Stomach (tissue), 9 donors: ENCODE results near the gene ADAMTS6. TPM values are rescaled to one million over a fixed set of nuclear protein-coding genes. Genes with fewer than 3 reads are reported as not detected.
"Not testable (repeated sequence)": the region's sequence is repeated elsewhere in the genome, so short reads cannot be mapped to it uniquely, and the experiment has no call there.

Experiments
- DNase-seq, 2 donors: peaks; one replicate each; pipeline versions ENCODE4 v3.0.0 to v3.0.0-alpha.2; 2013 to 2019
- H3K27ac ChIP-seq, 5 donors: fragments of 200-600 bp in 4 of 5; sonication (generic) in 4 of 5; one replicate each; pipeline ENCODE4 v1.5.1; 2013 to 2019; ENCODE audit warnings: mild to moderate bottlenecking in 1 of 5, moderate library complexity in 1 of 5
- H3K27me3 ChIP-seq, 3 donors: fragments of 200-600 bp; sonication (generic); one replicate each; pipeline ENCODE4 v1.5.1; 2017 to 2019; ENCODE audit warnings: mixed run types in 1 of 3
- H3K36me3 ChIP-seq, 4 donors: fragments of 200-600 bp; sonication (generic); 1 replicate in 3 of 4; 2 replicates in 1 of 4; pipeline ENCODE4 v1.5.1; 2016 to 2019
- H3K4me1 ChIP-seq, 4 donors: fragments of 200-600 bp; sonication (generic); one replicate each; pipeline ENCODE4 v1.5.1; 2016 to 2019
- H3K4me3 ChIP-seq, 4 donors: fragments of 200-600 bp; sonication (generic) in 3 of 4; one replicate each; pipeline ENCODE4 v1.5.1; 2016 to 2019; ENCODE audit warnings: mild to moderate bottlenecking in 1 of 4
- H3K9me3 ChIP-seq, 4 donors: fragments of 200-600 bp; sonication (generic); one replicate each; pipeline ENCODE4 v1.5.1; 2016 to 2019
- EP300 ChIP-seq: sonication (generic); formaldehyde crosslinking; IDR thresholded peaks from one replicate; pipeline ENCODE4 v1.6.1; 2017; ENCODE audit warnings: antibody characterized with exemption
- POLR2A ChIP-seq, 4 donors: fragments of 450-650 bp; IDR thresholded peaks; one replicate each; pipeline ENCODE4 v1.6.1; 2016; ENCODE audit warnings: antibody characterized with exemption in 4 of 4, control low read depth in 2 of 4, mild to moderate bottlenecking in 1 of 4, moderate library complexity in 1 of 4
- POLR2AphosphoS5 ChIP-seq, 3 donors: sonication (generic); formaldehyde crosslinking; IDR thresholded peaks; one replicate each; pipeline ENCODE4 v1.6.1; 2016; ENCODE audit warnings: antibody characterized with exemption in 3 of 3
- WGBS, 5 donors: extraction: QIAGEN DNeasy Blood & Tissue Kit in 3 of 5; methylation state at CpG; one replicate each; pipeline versions ENCODE4 v1.1.5 to v1.1.7; 2013 to 2018; 5-methylcytosine and 5-hydroxymethylcytosine counted together
- intact Hi-C: fragments of 100-400 bp; cut with DNase I; formaldehyde crosslinking; loops from one replicate; pipeline ENCODE4 v1.15.1; 2023; ENCODE audit warnings: low total_unique reads
- polyA plus RNA-seq, 3 donors: library from polyadenylated mRNA; stranded (reverse); fragments of 200-250 nt; gene quantifications; one replicate each; pipeline ENCODE4 v1.2.3, GENCODE V29; 2013
- total RNA-seq, 5 donors: library from RNA; depleted of rRNA; stranded (reverse); fragments of >200 nt; gene quantifications; one replicate each; pipeline versions ENCODE4 v1.1.0 to v1.2.3, GENCODE V29; 2014 to 2016
- TF ChIP-seq, protein P1 (sequence below), 7 experiments: fragments of 450-650 bp in 4 of 7; fragments of 200-600 bp in 3 of 7; sonication (generic) in 3 of 7; IDR thresholded peaks; one replicate each; pipeline ENCODE4 v1.5.1; 2016 to 2019; ENCODE audit warnings: antibody characterized with exemption in 7 of 7, control low read depth in 2 of 7, mild to moderate bottlenecking in 1 of 7
- donor health status: healthy with polysubstance abuse.
- donor health status: Bipolar disorder and iron deficiency.
- donor health status: healthy.

The ADAMTS6 gene
- total and polyA plus RNA-seq, 8 donors, result 0.15 to 43.3 (median 0.58) TPM; not detected in 1

DNA sequence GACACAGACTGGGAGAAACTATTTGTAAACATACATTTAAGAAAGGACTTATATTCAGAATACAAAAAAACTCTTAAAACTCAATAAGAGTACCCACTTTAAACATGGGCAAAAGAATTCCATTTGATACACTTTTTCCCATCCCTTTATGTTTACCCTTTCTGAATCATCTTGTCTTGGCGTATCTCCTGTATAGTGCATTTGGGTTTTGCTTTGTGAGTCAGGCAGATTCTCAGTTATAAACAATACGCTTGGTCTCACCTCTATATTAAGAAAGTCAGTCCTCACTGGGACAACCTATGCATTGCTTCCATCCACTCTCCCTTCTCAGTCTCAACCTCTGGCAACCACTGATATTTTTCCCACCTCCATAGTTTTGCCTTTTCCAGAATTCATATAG lies 27.3 kb upstream of the ADAMTS6 start:
- no peak for DNase-seq
- H3K27me3 ChIP-seq, result no peaks in the 10 kb centered on the region
- H3K4me1 ChIP-seq, result no peaks in the 10 kb centered on the region
- no peaks in the 10 kb centered on the region for H3K9me3 ChIP-seq
- no peaks in the 10 kb centered on the region for H3K36me3 ChIP-seq
- WGBS, 5 donors, result 82 to 99% (median 92%) methylated on average over 2 of the region's 2 CpGs
- intact Hi-C loops, result no loop called here
- H3K4me3 ChIP-seq, result no peak overlapping the region
- TF ChIP-seq EP300 (no peak), POLR2A (IDR thresholded peaks at IDR 0.05) (no peak), POLR2AphosphoS5 (IDR thresholded peaks at IDR 0.05) (no peak)
- TF ChIP-seq, protein P1, sequence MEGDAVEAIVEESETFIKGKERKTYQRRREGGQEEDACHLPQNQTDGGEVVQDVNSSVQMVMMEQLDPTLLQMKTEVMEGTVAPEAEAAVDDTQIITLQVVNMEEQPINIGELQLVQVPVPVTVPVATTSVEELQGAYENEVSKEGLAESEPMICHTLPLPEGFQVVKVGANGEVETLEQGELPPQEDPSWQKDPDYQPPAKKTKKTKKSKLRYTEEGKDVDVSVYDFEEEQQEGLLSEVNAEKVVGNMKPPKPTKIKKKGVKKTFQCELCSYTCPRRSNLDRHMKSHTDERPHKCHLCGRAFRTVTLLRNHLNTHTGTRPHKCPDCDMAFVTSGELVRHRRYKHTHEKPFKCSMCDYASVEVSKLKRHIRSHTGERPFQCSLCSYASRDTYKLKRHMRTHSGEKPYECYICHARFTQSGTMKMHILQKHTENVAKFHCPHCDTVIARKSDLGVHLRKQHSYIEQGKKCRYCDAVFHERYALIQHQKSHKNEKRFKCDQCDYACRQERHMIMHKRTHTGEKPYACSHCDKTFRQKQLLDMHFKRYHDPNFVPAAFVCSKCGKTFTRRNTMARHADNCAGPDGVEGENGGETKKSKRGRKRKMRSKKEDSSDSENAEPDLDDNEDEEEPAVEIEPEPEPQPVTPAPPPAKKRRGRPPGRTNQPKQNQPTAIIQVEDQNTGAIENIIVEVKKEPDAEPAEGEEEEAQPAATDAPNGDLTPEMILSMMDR (IDR thresholded peaks at IDR 0.05), result no peak
- no peak overlapping the region for H3K27ac ChIP-seq

DNA sequence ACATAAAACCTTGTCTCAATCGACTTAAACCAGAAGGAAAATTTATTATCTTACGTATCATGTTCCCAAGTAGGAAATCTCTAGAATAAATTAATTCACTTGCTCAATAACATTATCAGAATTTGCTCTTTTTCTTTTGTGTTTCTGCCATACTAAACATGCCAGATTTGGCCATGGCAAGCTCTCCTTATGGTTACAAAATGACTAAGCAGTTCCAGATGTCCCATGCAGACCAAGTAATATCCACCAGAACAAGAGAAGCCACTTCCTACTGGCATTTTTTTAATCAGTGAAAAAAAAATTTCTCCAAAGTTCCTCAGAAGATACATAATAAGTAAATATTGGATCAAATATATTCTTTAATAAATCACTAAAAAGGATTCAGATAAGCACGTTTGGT lies 25.2 kb upstream of the ADAMTS6 start:
- H3K4me1 ChIP-seq, result no peaks in the 10 kb centered on the region
- DNase-seq, result no peak
- H3K9me3 ChIP-seq, result no peaks in the 10 kb centered on the region
- H3K27me3 ChIP-seq, result no peaks in the 10 kb centered on the region
- H3K4me3 ChIP-seq, result no peak overlapping the region
- intact Hi-C loops, result no loop called here
- H3K27ac ChIP-seq, result no peak overlapping the region
- TF ChIP-seq EP300 (no peak), POLR2AphosphoS5 (IDR thresholded peaks at IDR 0.05) (no peak), POLR2A (IDR thresholded peaks at IDR 0.05) (no peak)
- TF ChIP-seq, protein P1 (IDR thresholded peaks at IDR 0.05), result no peak
- no peaks in the 10 kb centered on the region for H3K36me3 ChIP-seq
- WGBS, 5 donors, result 27 to 54% (median 50%) methylated on average over 3 of the region's 3 CpGs

DNA sequence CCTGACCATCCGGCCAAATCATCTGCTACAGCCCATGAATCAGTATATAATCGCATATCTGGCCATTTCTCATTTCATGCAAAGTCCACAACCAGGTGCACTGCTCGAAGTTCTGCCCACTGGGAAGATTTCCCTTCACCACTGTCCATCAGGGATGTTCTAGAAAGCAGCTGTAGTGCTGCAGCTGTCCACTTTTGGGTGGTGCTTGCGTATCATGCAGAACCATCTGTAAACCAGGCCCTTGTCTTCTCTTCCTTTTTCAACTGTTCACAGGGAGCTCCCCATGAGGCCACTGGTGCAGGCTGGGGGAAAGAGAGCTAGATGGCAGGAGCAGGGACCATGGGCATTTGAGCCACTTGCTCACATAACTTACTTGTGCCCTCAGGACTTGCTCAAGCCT lies 7.4 kb upstream of the ADAMTS6 start:
- no peaks in the 10 kb centered on the region for H3K4me1 ChIP-seq
- H3K9me3 ChIP-seq, result no peaks in the 10 kb centered on the region
- WGBS, 5 donors, result 86 to 90% (median 89%) methylated on average over 4 of the region's 4 CpGs
- DNase-seq, result no peak
- H3K27ac ChIP-seq, result no peak overlapping the region
- no peak for TF ChIP-seq EP300
- TF ChIP-seq, protein P1 (IDR thresholded peaks at IDR 0.05), result no peak
- no peak for TF ChIP-seq POLR2AphosphoS5 (IDR thresholded peaks at IDR 0.05)
- TF ChIP-seq POLR2A (IDR thresholded peaks at IDR 0.05), result no peak
- H3K4me3 ChIP-seq, result no peak overlapping the region
- H3K27me3 ChIP-seq, result no peaks in the 10 kb centered on the region
- intact Hi-C loops, result loop anchor here (10.0 kb wide), 2 partner anchors 384 to 854 kb away; no protein-coding TSS in a partner anchor
- H3K36me3 ChIP-seq, result no peaks in the 10 kb centered on the region

DNA sequence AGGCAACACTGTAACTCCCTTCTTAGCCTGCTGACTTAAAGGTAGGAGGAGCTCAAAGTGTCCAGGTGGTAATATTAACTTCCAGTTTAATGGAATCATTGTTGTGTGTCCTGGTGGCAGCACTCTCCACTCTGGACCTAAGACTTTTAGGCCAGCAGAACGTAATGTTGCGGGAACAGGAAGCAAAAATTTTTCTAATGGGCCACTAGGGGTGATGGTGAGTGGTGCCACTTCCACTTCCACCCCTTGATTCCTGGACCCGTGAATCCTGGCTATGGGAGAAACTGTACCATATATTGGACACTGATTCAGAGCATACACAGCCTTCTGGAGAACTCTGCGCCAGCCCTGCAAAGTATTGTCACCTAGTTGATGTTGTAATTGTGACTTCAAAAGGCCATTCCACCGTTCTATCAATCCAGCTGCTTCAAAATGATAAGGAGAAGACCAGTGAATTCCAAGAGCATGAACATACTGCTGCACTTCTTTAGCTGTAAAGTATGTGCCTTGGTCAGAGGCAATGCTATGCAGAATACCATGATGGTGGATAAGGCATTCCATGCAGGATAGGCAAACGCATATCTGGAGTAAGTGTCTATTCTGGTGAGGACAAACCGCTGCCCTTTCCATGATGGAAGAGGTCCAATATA lies 6.4 kb upstream of the ADAMTS6 start:
- not testable (repeated sequence) for DNase-seq, H3K27ac ChIP-seq, H3K4me1 ChIP-seq, H3K4me3 ChIP-seq, H3K36me3 ChIP-seq, H3K9me3 ChIP-seq, H3K27me3 ChIP-seq
- WGBS, 5 donors, result 82 to 90% (median 87%) methylated on average over 7 of the region's 7 CpGs
- intact Hi-C loops, result loop anchor here (10.0 kb wide), 2 partner anchors 383 to 853 kb away; no protein-coding TSS in a partner anchor

DNA sequence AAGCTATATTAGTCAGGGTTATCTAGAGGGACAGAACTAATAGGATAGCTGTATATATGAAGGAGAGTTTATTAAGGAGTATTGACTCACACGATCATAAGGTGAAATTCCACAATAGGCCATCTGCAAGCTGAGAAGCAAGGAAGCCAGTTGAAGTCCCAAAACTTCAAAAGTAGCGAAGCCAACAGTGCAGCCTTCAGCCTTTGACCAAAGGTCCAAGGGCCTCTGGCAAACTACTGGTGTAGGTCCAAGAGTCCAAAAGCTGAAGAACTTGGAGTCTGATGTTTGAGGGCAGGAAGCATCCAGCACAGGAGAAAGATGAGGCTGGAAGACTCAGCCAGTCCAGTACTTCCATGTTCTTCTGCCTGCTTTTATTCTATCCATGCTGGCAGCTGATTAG lies 5.1 kb upstream of the ADAMTS6 start:
- not testable (repeated sequence) for H3K4me3 ChIP-seq, H3K27ac ChIP-seq, H3K36me3 ChIP-seq, H3K27me3 ChIP-seq, H3K9me3 ChIP-seq, DNase-seq
- intact Hi-C loops, result loop anchor here (10.0 kb wide), 2 partner anchors 382 to 852 kb away; no protein-coding TSS in a partner anchor
- 75 to 96% (median 93%) methylated on average over 2 of the region's 2 CpGs for WGBS, 5 donors
- peaks cover 0 to 10% (median 7%) of the 10 kb centered on the region in 4 donors for H3K4me1 ChIP-seq
